ENCODE data around the gene ECHDC1.
"Not testable (repeated sequence)": the region's sequence is repeated elsewhere in the genome, so short reads cannot be mapped to it uniquely, and the experiment has no call there.

The ECHDC1 gene, protein sequence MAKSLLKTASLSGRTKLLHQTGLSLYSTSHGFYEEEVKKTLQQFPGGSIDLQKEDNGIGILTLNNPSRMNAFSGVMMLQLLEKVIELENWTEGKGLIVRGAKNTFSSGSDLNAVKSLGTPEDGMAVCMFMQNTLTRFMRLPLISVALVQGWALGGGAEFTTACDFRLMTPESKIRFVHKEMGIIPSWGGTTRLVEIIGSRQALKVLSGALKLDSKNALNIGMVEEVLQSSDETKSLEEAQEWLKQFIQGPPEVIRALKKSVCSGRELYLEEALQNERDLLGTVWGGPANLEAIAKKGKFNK

DNA sequence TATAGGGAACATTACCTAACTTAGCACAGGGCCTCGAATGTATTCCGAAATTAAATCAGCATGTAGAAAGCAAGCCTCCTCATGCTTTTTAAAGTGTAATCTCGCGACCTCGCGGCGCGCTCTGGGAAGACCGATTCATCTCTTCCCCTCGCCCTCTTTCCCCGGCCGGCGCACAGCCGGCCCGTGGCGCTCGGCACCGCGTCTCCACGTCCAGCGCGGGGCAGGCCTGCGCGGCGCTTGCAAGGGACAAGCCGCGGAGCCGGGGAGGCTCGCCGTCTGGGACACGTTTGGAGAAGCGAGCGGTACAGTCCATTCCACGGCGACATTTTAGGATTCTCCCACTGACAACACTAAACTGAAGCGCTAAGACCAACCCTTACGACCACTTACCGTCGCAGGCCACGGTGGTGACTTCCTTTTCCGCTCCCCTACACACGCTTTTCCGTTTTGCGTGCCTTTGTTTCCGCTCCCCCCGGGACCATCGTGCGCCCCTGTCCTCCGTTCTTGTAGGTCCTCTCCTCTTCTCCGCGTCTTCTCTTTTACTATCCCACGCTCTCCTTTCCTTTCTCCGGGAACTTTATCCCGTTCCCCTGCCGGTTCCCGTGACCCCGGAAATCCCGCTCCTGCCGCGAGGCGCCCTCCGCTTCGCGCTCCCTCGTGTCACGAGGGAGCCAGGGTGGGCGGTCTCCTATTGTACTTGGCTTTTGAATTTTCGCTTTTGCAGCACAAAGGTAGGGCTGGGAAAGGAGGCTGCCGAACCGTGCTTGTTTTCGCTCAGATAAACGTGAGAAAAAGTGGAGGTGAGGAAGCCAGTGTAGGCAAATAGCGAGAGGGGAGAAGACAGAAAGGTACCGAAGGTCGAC, at the start of gene ECHDC1:
ECHDC1 (minus strand) TSS at position 664 of the 863 bp plus-strand sequence. CDS start 12,581 bp downstream, outside the sequence.
- peak; percentile 58 for DNase-seq (ENCODE audit: low read depth)

DNA sequence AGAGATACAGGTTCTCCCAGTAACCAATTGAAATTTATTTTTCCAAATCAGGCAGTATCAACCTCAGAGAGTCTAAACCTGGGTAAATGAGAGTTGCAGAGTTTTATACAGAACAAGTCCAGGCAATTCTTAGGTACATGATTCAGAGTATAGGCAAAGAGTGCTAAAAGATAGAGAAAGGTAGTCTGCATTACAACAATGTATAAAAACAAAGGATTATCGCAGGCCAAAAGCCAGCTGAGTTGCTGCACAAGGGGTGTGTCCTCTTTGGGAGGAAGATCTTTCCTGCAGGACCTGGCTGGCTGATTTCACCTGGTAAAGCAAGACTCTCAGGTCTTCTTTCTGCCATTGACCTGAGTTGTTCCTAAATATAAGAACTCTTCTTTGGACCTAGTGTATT, 48.9 kb upstream of the ECHDC1 start:
- DNase-seq (ENCODE audit: low read depth) = no peak

DNA sequence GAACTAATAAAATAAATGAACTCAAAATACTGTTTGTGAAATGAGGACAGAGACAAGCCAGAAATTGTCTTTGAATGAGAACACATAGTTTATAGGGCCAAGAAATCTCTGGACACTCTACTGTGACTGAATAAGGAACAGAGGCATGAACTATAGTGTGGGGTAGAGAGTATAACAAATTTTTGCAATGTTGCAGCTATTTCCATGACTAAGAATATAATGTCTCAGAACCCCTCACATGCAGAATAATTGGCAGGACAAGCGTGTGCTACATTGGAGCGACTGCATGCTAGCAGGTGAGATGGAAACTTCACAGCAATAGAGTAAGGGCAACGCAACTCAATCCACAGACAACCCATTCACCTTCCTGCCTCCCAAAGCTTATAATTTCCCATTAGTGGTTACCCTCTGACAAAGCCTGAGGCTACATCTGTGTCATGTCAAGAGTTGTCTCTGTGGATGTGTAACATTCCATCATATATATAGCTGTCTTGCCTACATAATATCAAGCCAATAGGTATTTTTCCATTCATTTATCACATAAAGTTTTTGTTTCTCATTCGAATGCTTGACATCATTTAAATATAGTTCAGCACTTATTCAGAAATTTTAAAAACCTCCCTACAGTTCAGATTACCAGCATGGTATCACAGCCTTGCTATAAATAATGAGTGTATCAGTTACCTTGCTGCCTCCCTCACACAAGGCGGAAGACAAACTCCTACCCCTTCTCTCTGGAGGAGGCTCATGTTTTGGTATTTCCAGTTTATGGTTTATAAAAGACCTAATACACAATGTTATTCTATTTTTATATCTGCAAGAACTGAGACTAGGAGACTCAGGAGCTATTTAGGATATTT, 47.9 kb upstream of the ECHDC1 start:
- DNase-seq (ENCODE audit: low read depth) = no peak

DNA sequence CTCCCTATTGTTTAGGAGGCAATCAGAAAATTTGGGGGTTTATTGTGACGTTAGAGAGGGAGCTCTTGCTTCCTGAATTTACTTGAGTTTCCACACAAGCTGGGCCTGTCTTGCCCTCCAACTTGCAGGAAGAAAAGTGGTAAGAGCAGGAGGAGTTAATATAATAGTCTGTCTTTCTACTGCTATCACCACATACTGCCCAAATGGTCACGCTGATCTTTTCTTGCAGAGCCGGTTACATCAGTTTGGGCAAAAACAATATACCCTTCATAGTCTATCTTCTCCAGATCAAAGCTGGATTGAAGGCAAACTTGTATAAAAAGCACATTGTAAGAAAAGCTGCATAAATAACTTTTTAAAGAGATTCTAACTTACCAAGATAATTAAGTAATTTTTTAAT, 46.3 kb upstream of the ECHDC1 start:
- no peak for DNase-seq (ENCODE audit: low read depth)

DNA sequence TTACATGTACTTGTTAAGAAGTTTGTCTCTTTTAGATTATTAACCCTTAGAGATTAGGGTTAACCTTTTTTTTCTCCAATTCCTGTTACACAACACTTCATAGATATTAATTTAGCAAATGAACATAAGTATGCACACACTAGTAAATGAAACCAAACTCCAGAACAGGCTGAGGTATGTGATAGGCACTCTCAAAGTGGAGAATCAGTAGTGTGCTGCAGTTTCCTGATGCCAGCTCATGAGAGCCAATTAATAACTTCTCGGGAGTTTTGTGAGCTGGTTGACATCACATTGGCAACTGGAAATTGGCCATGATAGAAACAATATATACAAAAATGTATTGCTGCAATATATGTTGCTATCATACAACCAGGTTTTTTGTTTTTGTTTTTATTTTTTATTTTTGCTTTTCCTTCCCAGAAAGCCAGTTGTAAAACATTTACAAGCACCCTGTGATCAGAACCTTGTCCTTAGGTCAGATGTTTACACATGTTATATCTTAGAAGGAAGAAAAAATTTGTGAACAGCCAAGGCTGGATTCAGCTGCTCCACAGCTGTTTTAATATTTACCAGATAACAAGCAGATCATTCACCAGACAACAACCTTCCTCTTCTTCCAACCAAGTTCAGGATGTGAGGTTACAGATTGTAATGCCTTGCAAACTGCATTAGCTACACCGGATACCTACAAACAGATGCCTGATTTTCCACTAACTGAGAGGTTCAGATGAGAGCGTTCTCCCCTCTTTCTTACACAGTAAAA, 42.4 kb upstream of the ECHDC1 start:
- no peak for DNase-seq (ENCODE audit: low read depth)

DNA sequence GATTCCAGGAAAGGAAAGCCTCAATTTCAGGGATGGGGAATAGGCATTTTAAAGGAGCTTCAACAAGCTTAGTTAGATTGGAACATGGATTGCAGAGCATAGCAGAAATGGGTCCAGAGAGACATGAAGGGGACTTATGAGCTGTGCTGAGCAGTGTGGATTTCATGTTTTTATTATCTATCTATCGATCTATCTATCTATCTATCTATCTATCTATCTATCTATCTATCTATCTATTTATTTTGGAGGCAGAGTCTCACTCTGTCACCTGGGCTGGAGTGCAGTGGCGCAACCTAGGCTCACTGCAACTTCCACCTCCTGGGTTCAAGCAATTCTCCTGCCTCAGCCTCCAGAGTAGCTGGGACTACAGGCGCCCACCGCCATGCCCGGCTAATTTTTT, 41.4 kb upstream of the ECHDC1 start:
- DNase-seq (ENCODE audit: low read depth) = not testable (repeated sequence)

DNA sequence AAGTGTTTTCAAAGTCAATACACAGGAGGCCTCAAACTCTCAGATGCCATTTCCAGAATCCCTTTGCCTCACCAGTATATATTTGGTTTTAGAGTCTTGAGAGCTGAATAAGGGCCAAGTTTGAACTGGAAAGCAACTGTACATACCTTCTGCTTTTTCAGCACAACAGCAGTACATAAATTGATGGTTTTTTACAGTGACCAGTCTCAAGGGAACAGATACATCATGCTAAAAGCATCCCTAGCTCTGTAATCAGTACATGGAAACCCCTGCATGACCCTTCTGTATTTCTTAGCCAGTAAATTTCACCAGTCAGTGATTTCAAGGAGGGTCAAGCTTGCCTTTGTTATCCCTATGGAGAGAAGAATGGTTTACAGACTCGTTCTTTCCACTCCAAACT, 40.6 kb upstream of the ECHDC1 start:
- no peak for DNase-seq (ENCODE audit: low read depth)

DNA sequence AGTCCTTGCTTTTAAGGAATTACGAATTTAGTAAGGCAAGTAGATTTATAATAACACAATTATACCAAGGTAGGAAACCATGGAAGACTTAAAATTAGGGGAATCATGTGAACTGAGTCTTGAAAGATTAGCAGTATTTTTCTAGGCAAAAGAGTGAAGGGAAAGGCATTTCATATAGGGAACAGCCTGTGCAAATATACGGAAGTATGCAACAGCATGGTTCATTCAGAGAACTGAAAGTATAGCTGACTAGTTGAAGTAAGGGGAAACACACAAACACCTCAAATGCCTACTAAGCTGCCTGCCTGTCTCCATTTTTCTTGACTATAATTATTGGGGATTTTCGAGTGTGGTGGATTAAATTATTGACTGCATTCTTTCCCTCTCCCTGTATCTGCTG, 39.0 kb upstream of the ECHDC1 start:
- no peak for DNase-seq (ENCODE audit: low read depth)

DNA sequence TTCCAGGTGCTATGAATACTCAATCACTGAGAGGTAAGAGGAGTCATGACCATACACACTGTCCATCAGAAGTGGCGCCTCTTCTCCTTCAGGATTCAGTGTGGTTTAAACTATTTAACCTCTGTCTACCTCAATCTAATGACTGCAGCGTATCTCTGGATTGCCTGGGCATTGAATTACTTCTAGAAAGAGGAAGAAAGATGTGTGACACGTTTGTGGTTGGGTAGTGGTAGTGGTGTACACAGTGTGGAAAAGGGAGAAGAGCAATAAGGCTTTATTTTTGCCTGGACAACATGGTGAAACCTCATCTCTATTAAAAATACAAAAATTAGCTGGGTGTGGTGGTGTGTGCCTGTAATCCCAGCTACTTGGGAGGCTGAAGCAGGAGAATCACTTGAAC, 38.0 kb upstream of the ECHDC1 start:
- DNase-seq (ENCODE audit: low read depth) = no peak

DNA sequence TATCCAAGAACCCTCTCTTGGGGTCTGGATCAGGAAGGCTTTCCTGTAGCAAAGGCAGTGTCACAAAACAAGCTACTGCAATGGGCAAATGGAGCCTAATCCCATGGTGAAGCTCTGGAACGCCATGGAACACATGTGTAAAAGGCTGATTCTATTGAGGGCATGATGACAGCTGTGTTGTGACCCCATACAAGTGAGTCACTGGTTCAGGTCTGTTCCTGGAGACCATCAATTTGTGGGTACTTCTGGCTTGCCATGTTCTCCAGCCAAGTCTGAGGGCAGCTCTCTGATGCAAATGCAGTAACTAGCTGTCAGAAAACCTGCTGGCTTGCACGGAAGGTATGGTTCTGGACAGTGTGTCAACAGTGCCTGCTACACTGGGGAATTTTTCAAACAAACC, 33.3 kb upstream of the ECHDC1 start:
- no peak for DNase-seq (ENCODE audit: low read depth)

DNA sequence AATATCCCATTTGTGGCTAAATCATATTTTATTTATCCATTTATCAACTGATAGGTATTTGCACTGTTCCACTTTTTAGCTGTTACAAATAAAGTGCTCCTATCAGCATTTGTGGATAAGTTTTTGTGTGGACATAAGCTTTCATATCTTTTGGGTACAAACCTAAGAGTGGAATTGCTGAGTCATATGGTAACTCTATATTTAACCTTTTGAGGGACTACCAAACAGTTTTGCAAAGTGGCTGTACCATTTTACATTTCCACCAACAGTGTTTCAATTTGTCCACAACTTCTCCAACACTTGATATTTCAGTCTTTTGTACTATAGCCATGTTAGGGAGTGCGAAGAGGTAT, 23.6 kb upstream of the ECHDC1 start:
- no peak for DNase-seq (ENCODE audit: low read depth)

DNA sequence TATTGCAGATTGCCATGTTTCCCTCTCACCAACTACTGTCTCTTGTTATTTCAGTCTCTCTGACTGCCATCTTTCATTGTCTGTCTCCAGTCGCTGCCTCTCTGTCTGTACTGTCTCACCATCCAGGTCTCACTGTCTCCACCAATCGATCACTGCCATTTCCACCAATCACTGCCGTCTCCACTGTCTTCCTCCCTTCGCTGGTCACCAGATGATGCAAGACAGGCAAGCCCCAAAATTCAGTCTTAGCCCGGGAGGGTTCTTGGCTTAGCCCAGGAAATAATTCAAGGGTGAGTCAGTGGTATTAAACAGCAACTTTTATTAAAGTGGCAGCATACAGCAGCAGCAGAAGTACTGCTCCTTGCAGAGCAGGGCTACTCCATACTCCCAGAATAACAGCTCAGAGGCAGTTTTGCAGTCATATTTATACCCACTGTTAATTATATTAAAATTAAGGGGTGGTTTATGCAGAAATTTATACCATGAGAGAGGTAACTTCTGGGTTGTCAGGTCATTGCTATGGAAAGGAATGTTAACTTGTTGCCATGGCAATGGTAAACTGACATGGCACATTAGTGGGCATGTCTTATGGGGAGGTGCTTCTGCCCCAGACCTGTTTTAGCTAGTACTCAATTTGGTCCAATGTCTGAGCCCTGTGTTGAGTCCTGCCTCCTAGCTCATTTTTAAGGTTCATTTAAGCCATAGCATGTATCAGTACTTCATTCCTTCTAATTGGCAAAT, 23.0 kb upstream of the ECHDC1 start:
- DNase-seq (ENCODE audit: low read depth) = no peak

DNA sequence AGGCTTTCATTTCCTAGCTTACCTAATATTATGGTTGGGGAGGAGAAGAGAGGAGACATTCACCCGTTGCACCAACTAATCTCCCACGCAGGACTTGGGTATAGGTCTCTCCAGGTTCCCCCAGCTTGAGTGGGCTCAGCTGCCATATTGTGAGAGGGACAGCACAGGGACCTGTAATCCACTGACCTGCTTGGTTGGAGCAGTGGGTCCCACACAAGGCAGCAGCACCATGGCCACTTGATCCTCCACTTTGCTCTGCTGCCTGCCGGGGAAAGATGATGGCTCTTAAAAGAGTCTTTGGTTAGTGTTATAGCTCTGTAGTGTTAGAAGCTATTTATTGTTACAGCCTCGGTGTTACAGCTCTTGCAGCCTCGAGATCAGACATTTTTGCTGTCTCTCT, 22.5 kb upstream of the ECHDC1 start:
- no peak for DNase-seq (ENCODE audit: low read depth)

DNA sequence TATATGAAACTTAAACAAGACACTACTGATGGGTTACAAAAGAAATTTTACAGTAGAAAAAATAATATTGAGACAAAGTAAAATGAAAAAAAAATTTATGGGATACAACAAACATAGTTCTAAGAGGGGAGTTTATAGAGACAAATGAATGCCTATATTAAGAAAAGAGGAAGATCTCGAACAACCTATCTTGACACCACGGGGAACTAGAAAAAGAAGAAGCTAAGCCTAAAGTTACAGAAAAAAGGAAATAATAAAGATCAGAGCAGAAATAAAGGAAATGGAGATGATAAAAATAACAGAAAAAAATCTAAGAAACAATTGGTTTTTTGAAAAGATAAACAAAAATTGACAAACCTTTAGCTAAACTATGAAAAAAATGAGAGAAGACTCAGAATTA, 9.1 kb upstream of the ECHDC1 start:
- no peak for DNase-seq (ENCODE audit: low read depth)

DNA sequence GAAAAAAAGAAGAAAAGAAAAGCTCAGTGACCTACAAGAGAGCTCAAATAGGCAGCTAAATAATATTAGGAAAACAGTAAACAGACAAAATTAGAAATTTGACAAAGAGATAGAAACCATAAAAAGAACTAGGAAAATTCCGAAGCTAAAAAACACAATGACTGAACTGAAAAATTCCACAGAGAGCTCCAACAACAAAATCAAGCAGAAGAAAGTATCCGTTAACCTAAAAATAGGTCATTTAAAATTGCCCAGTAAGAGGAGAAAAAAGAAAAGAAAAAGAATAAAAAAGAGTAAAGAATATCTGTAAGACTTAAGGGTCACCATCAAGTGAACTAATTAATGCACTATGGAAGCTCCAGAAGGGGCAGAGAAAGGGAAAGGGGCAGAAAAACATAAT, 6.6 kb upstream of the ECHDC1 start:
- no peak for DNase-seq (ENCODE audit: low read depth)

DNA sequence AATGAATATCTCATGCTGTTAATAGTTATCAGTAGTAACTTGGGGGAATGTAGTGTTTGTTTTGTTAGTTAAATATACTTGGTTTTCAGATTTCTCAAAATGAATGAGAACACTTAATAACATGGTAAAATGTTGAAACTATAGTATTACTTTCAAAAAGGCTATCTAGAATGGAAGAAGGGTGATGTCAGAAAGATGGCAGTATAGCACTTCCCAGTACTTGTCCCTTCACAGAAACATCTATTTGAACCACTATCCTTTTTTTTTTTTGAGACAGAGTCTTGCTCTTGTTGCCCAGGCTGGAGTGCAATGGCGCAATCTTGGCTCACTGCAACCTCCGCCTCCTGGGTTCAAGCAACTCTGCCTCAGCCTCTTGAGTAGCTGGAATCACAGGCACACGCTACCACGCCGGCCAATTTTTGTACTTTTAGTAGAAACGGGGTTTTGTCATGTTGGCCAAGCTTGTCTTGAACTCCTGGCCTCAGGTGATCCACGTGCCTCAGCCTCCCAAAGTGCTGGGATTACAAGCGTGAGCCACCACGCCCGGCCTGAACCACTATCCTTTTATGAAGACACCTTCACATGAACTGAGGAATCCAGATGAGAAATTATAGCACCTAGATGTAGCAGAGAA, 4.7 kb upstream of the ECHDC1 start:
- no peak for DNase-seq (ENCODE audit: low read depth)

DNA sequence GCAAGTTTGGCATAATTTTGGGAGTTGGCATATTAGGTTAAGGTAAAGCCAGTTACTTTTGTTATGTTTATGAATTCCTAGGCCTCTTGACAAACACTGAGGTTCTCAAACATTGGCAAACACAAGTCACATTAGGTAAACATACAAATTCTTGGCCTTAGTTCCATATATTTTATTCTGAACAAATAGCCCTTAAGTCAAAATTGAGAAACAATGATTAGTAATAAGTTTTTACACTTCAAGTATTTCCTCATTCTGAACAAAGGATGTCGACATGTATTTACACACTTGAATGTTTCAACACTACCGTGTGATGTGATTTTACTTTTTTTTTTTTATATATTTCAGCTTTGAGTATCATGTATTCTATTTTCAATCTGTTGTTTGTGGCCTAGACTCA, 3.8 kb upstream of the ECHDC1 start:
- no peak for DNase-seq (ENCODE audit: low read depth)

DNA sequence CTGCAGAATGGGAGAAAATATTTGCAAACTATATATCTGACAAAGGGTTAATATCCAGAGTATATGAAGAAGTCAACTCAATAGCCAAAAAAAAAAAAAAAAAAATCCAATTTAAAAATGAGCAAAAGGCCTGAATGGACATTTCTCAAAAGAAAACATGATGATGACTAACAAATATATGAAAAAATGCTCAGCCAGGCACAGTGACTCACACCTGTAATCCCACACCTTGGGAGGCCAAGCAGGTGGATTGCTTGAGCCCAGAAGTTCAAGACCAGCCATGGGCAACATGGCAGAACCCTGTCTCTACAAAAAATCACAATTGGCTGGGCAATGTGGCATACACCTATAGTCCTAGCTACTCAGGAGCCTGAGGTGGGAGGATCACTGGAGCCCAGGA, 2.1 kb upstream of the ECHDC1 start:
- DNase-seq (ENCODE audit: low read depth) = no peak

DNA sequence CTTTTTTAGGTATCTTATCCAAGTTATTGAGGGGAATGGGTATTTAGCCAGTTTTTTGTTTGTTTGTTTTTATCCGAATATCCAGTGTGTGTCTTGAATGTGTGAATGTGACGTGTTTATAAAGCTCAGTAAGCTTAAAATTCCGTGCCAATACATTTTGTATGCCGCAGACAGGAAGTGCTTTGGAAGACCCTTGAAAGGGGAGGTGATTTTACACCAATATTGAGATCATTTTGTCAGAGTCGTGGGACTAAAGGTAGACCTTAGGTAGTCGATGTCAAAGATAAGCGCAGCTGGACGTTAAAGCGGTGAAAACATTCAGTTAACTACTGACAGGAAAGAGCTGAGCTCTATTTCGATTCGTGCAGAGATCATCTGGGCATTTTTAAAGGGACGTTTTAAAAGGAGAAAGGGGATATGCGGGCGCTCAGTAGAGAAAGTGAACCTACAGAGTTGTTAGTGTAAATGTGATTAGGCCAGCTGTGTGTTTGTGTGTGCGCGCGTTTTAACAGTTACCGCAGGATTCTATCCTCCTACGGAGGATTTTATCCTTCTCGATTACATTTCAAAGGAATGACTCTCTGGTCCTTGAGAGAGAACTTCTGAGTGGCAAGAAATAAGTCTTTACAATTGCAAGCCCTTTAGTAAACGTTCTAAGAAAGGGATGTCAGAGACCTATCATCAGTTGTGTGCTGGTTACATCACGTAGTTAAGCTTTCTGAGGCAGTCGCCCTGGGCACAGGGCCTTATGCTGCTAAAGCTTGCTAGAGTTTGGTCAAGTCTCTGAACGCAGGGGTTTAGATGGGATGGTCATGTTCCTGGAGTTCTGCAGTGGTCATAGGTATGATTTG, 625 bp upstream of the ECHDC1 start:
- DNase-seq (ENCODE audit: low read depth) = no peak

Measured in activated T-cell treated with anti-CD3 and anti-CD28 coated beads for 1 hour (primary cell).